Parathyroid adenoma (tissue), 2 donors: Measurements from ENCODE around the gene MPPE1.

Source experiments
- H2AFZ ChIP-seq: fragments of 300-600 bp; sonication (generic); one replicate; pipeline ENCODE4 v1.7.0; 2017; ENCODE audit warnings: antibody characterized with exemption, mild to moderate bottlenecking
- H3K27ac ChIP-seq: fragments of 300-600 bp; sonication (generic); one replicate; pipeline ENCODE4 v1.7.0; 2017
- H3K27me3 ChIP-seq: fragments of 300-600 bp; sonication (generic); one replicate; pipeline ENCODE4 v1.7.0; 2017; ENCODE audit warnings: low read length; ENCODE audit not compliant: control insufficient read depth, insufficient read depth
- H3K36me3 ChIP-seq: fragments of 300-600 bp; sonication (generic); one replicate; pipeline ENCODE4 v1.7.0; 2017; ENCODE audit warnings: low read length; ENCODE audit not compliant: control insufficient read depth, insufficient read depth
- H3K4me1 ChIP-seq: fragments of 300-600 bp; sonication (generic); one replicate; pipeline ENCODE4 v1.7.0; 2017; ENCODE audit warnings: control low read depth
- H3K4me2 ChIP-seq: fragments of 300-600 bp; sonication (generic); one replicate; pipeline ENCODE4 v1.7.0; 2017; ENCODE audit warnings: low read length
- H3K4me3 ChIP-seq: fragments of 300-600 bp; sonication (generic); one replicate; pipeline ENCODE4 v1.7.0; 2017; ENCODE audit warnings: low read depth, low read length
- H3K79me2 ChIP-seq: fragments of 300-600 bp; sonication (generic); one replicate; pipeline ENCODE4 v1.7.0; 2017; ENCODE audit warnings: control low read depth
- H3K9ac ChIP-seq: fragments of 300-600 bp; sonication (generic); one replicate; pipeline ENCODE4 v1.7.0; 2017; ENCODE audit warnings: mild to moderate bottlenecking
- H3K9me3 ChIP-seq: fragments of 300-600 bp; sonication (generic); one replicate; pipeline ENCODE4 v1.7.0; 2017; ENCODE audit warnings: low read length; ENCODE audit not compliant: control insufficient read depth
- CTCF ChIP-seq: fragments of 300-600 bp; sonication (generic); IDR thresholded peaks from one replicate; pipeline ENCODE4 v1.7.0; 2017; ENCODE audit warnings: antibody characterized with exemption, mild to moderate bottlenecking
- donor health status: primary hyperparathyroidism.

MPPE1 gene

GRCh38 chr18:11885278-11885947 lies 22.7 kb downstream of the MPPE1 start:
- Histone ChIP-seq H3K27ac (no peak overlapping the region), H3K9me3 (no peaks in the 10 kb centered on the region), H3K27me3 (no peaks in the 10 kb centered on the region), H3K4me3 (no peak overlapping the region), H3K9ac (no peak overlapping the region), H3K36me3 (no peaks in the 10 kb centered on the region), H3K4me1 (peaks cover 8% of the 10 kb centered on the region), H3K4me2 (no peak overlapping the region), H2AFZ (no peak overlapping the region), H3K79me2 (no peaks in the 10 kb centered on the region)
- TF ChIP-seq CTCF, result no peak

- no peak overlapping the region for H3K4me3 ChIP-seq
- no peak overlapping the region for H3K9ac ChIP-seq
- no peak overlapping the region for H3K27ac ChIP-seq
- H3K9me3 ChIP-seq, result no peaks in the 10 kb centered on the region
- H3K4me2 ChIP-seq, result no peak overlapping the region
- H3K79me2 ChIP-seq, result no peaks in the 10 kb centered on the region
- no peaks in the 10 kb centered on the region for H3K27me3 ChIP-seq
- TF ChIP-seq CTCF, result no peak
- H2AFZ ChIP-seq, result no peak overlapping the region
- peaks cover 8% of the 10 kb centered on the region for H3K4me1 ChIP-seq
- no peaks in the 10 kb centered on the region for H3K36me3 ChIP-seq
Observed at GRCh38 chr18:11884396-11885030, 23.6 kb downstream of the MPPE1 start.

GRCh38 chr18:11883153-11883552 lies 25.0 kb downstream of the MPPE1 start:
- Histone ChIP-seq H3K36me3 (no peaks in the 10 kb centered on the region), H3K79me2 (no peaks in the 10 kb centered on the region), H3K4me3 (no peak overlapping the region), H3K27ac (no peak overlapping the region), H3K27me3 (no peaks in the 10 kb centered on the region), H3K9ac (no peak overlapping the region), H3K9me3 (no peaks in the 10 kb centered on the region), H3K4me2 (no peak overlapping the region), H3K4me1 (peaks cover 8% of the 10 kb centered on the region), H2AFZ (no peak overlapping the region)
- TF ChIP-seq CTCF, result no peak

- Histone ChIP-seq H3K36me3 (no peaks in the 10 kb centered on the region), H3K27ac (no peak overlapping the region), H3K4me1 (peaks cover 5% of the 10 kb centered on the region), H3K27me3 (no peaks in the 10 kb centered on the region), H3K4me3 (no peak overlapping the region), H3K9me3 (no peaks in the 10 kb centered on the region), H2AFZ (no peak overlapping the region), H3K79me2 (no peaks in the 10 kb centered on the region), H3K4me2 (no peak overlapping the region), H3K9ac (no peak overlapping the region)
- TF ChIP-seq CTCF, result no peak
Observed at GRCh38 chr18:11882636-11883035, 25.5 kb downstream of the MPPE1 start.
